ENCODE results near the gene NSL1.

NSL1 gene

DNA sequence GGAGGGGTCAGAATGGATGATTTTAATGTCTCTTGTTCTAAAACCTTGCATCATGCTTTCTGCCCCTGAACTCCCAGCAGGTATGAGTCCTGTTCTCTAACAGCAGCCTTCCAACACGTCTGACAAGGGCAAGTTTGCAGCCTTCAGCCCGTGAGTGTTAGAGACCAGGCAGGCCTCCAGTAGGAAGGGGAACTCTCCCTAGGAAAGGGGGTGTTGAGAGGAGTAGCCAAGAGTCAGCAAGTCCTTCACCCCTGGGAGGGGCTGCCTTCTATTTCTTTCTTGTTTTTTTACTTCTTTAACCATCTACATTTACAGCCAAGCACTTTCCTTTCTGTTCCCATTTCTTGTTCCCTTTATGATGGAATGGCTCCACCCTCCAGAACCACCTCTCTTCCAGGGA lies 106.1 kb downstream of the NSL1 start:
- DNase-seq (ENCODE audit: low read depth) = no peak

GRCh38 chr1:212684521-212685090 lies 107.0 kb downstream of the NSL1 start:
- no peak for DNase-seq (ENCODE audit: low read depth)

DNA sequence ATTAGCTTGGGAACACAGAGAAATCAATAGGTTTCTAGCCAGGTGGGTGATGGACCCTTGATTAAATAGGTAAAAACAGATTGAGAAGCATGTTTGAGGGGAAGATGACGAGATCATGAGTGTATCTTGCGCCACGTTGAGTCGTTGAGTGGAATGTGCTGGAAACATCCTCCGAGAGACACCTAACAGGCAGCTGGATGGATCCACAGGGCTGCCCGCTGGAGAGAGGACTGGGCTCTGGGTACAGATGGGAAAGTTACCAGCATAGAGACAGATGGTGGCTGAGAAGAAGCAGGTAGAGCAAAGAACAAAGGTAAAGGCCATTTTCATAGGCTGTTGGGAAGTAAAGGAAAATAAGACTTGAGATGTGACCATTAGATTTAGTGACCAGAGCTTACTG lies 107.5 kb downstream of the NSL1 start:
- no peak for DNase-seq (ENCODE audit: low read depth)

GRCh38 chr1:212683357-212683722 lies 108.2 kb downstream of the NSL1 start:
- no peak for DNase-seq (ENCODE audit: low read depth)

GRCh38 chr1:212680680-212681389 lies 110.7 kb downstream of the NSL1 start:
- DNase-seq (ENCODE audit: low read depth) = no peak

GRCh38 chr1:212678456-212679410 lies 112.8 kb downstream of the NSL1 start:
- DNase-seq (ENCODE audit: low read depth) = no peak

DNA sequence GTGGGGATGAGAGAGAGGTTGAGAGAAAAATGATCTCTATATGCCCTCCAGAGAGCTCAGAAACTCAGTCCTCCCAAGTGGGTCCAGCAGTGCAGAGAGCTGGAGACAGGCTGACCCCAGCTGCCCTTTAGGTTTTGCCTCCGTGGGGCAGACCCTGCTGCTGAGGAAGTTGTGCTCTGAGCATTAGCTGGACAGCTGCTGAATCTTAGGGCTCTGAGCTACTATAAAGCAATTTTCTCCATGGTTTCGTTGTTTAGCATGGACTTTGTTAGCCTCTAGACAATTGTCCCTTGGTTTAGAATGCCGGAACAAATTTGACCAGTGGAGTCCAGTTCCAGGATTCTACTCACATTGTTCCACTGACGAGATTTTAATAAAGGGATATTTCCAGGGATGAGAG lies 114.0 kb downstream of the NSL1 start:
- DNase-seq (ENCODE audit: low read depth) = no peak

- no peak for DNase-seq (ENCODE audit: low read depth)
Measured at GRCh38 chr1:212677136-212677535, 114.4 kb downstream of the NSL1 start.
